Body of pancreas (tissue), 4 donors: Measurements from ENCODE around the gene TEX29.

Source experiments
- CTCF ChIP-seq, 7 experiments: fragments of 450-650 bp in 4 of 7; fragments of 200-600 bp in 3 of 7; sonication (generic) in 3 of 7; IDR thresholded peaks; one replicate each; pipeline ENCODE4 v1.5.1; 2016 to 2019; ENCODE audit warnings: antibody characterized with exemption in 7 of 7
- POLR2A ChIP-seq, 3 donors: fragments of 450-650 bp; IDR thresholded peaks; one replicate each; pipeline ENCODE4 v1.6.1; 2016; ENCODE audit warnings: antibody characterized with exemption in 3 of 3, mild to moderate bottlenecking in 2 of 3

GRCh38 chr13:111283457-111283856 lies 37.0 kb upstream of the TEX29 start:
- TF ChIP-seq CTCF (IDR thresholded peaks at IDR 0.05) (no peak), POLR2A (IDR thresholded peaks at IDR 0.05) (no peak)
